ENCODE data around the gene MRTO4. TPM values are rescaled to one million over a fixed set of nuclear protein-coding genes. Genes with fewer than 3 reads are reported as not detected.

The MRTO4 gene
- total RNA-seq, 1 experiment from 2014 or later = 54.6 TPM

Other genes starting within 250 kb of the MRTO4 start
- gene UBR4, start 41.5 kb upstream of the MRTO4 start, total RNA-seq (2021) = 127 to 179 TPM (median 136 TPM) in 3 replicates
- 46.5 to 53.5 TPM (median 48.6 TPM) in 3 replicates for gene EMC1, start 281 bp upstream of the MRTO4 start, total RNA-seq (2021)
- 1.3 to 1.5 TPM (median 1.5 TPM) in 3 replicates for gene AKR7A3, start 37.0 kb downstream of the MRTO4 start, total RNA-seq (2021)
- gene AKR7A2, start 60.3 kb downstream of the MRTO4 start, total RNA-seq (2021) = 43.4 to 51.6 TPM (median 50.6 TPM) in 3 replicates
- gene SLC66A1, start 60.5 kb downstream of the MRTO4 start, total RNA-seq (2021) = 12.8 to 14.2 TPM (median 14.1 TPM) in 3 replicates
- gene CAPZB, start 233.7 kb downstream of the MRTO4 start, total RNA-seq (2021) = 348 to 380 TPM (median 363 TPM) in 3 replicates